SK-N-SH treated with all-trans-retinoic acid at 6 μM for 48 hours (cell line): ENCODE data around the gene C6orf132.

Experiments used
- ATAC-seq: fragments of 200-7000 bp; cut with Tn5 transposase; 3 replicates; pipeline ENCODE4 v1.9.1; 2020; ENCODE audit warnings: mild to moderate bottlenecking, moderate library complexity
- ARNTL ChIP-seq: fragments of 450-650 bp; formaldehyde crosslinking; IDR thresholded peaks from 2 replicates; pipeline ENCODE4 v1.5.0; 2020; ENCODE audit warnings: low read depth, mild to moderate bottlenecking, moderate library complexity, borderline replicate concordance
- BACH2 ChIP-seq: fragments of 250-450 bp; sonication (Bioruptor Pico); IDR thresholded peaks from 2 replicates; pipeline ENCODE4 v1.9.0; 2021; ENCODE audit warnings: mild to moderate bottlenecking, borderline replicate concordance
- CREB5 ChIP-seq: fragments of 250-450 bp; sonication (Bioruptor Pico); IDR thresholded peaks from 2 replicates; pipeline ENCODE4 v1.5.1; 2020; ENCODE audit warnings: low read depth, mild to moderate bottlenecking, moderate library complexity
- CSDC2 ChIP-seq: fragments of 250-450 bp; sonication (Bioruptor Pico); IDR thresholded peaks from 2 replicates; pipeline ENCODE4 v1.5.0; 2020; ENCODE audit warnings: mild to moderate bottlenecking, moderate library complexity
- CSRNP3 ChIP-seq: fragments of 250-450 bp; sonication (Bioruptor Pico); IDR thresholded peaks from 2 replicates; pipeline ENCODE4 v1.5.1; 2021; ENCODE audit warnings: mild to moderate bottlenecking, moderate library complexity
- ESRRG ChIP-seq: fragments of 250-450 bp; sonication (Bioruptor Pico); IDR thresholded peaks from 2 replicates; pipeline ENCODE4 v1.6.1; 2021; ENCODE audit warnings: mild to moderate bottlenecking
- GLIS3 ChIP-seq: fragments of 250-450 bp; sonication (Bioruptor Pico); IDR thresholded peaks from 2 replicates; pipeline ENCODE4 v1.5.0; 2020; ENCODE audit warnings: mild to moderate bottlenecking, moderate library complexity
- ISL1 ChIP-seq: fragments of 250-450 bp; sonication (Bioruptor Pico); IDR thresholded peaks from 2 replicates; pipeline ENCODE4 v2.1.2; 2022; ENCODE audit warnings: mild to moderate bottlenecking, moderate library complexity
- OSR1 ChIP-seq: fragments of 250-450 bp; sonication (Bioruptor Pico); IDR thresholded peaks from 2 replicates; pipeline ENCODE4 v1.8.0; 2022; ENCODE audit warnings: moderate library complexity, mild to moderate bottlenecking, inconsistent platforms
- PATZ1 ChIP-seq: fragments of 250-450 bp; sonication (Bioruptor Pico); IDR thresholded peaks from 2 replicates; pipeline ENCODE4 v1.8.0; 2020; ENCODE audit warnings: mild to moderate bottlenecking, moderate library complexity, borderline replicate concordance
- POU6F1 ChIP-seq: fragments of 250-450 bp; sonication (Bioruptor Pico); IDR thresholded peaks from 2 replicates; pipeline ENCODE4 v1.8.0; 2021; ENCODE audit warnings: low read depth, mild to moderate bottlenecking, moderate library complexity, borderline replicate concordance
- PPARA ChIP-seq: fragments of 250-450 bp; sonication (Bioruptor Pico); IDR thresholded peaks from 2 replicates; pipeline ENCODE4 v1.5.0; 2020; ENCODE audit warnings: mild to moderate bottlenecking, borderline replicate concordance
- RARB ChIP-seq: fragments of 250-450 bp; sonication (Bioruptor Pico); IDR thresholded peaks from 2 replicates; pipeline ENCODE4 v1.8.0; 2021; ENCODE audit warnings: mild to moderate bottlenecking, moderate library complexity
- SNAI2 ChIP-seq: fragments of 250-450 bp; sonication (Bioruptor Pico); IDR thresholded peaks from 2 replicates; pipeline ENCODE4 v1.5.0; 2020; ENCODE audit warnings: mild to moderate bottlenecking, moderate library complexity
- TCF4 ChIP-seq: fragments of 250-450 bp; sonication (Bioruptor Pico); IDR thresholded peaks from 2 replicates; pipeline ENCODE4 v1.8.0; 2021; ENCODE audit warnings: mild to moderate bottlenecking, moderate library complexity, borderline replicate concordance
- TOX ChIP-seq: fragments of 250-450 bp; sonication (Bioruptor Pico); IDR thresholded peaks from 2 replicates; pipeline ENCODE4 v1.8.0; 2021; ENCODE audit warnings: mild to moderate bottlenecking, moderate library complexity, borderline replicate concordance
- TSHZ2 ChIP-seq: fragments of 250-450 bp; sonication (Bioruptor Pico); IDR thresholded peaks from 2 replicates; pipeline ENCODE4 v1.5.0; 2020; ENCODE audit warnings: mild to moderate bottlenecking, moderate library complexity
- ZC3H10 ChIP-seq: fragments of 250-450 bp; sonication (Bioruptor Pico); IDR thresholded peaks from 2 replicates; pipeline ENCODE4 v1.5.1; 2021; ENCODE audit warnings: mild to moderate bottlenecking, moderate library complexity
- ZFP30 ChIP-seq: fragments of 450-650 bp; formaldehyde crosslinking; IDR thresholded peaks from 2 replicates; pipeline ENCODE4 v1.5.0; 2022; ENCODE audit warnings: mild to moderate bottlenecking, moderate library complexity
- ZNF565 ChIP-seq: fragments of 450-650 bp; formaldehyde crosslinking; conservative IDR thresholded peaks from 2 replicates; pipeline ENCODE4 v1.5.0; 2020; ENCODE audit warnings: low read depth, mild to moderate bottlenecking, moderate library complexity
- ZNF70 ChIP-seq: fragments of 450-650 bp; formaldehyde crosslinking; IDR thresholded peaks from 2 replicates; pipeline ENCODE4 v1.5.0; 2020; ENCODE audit warnings: mild to moderate bottlenecking, moderate library complexity
- ZNF8 ChIP-seq: fragments of 450-650 bp; formaldehyde crosslinking; IDR thresholded peaks from 2 replicates; pipeline ENCODE4 v1.5.0; 2020; ENCODE audit warnings: mild to moderate bottlenecking, moderate library complexity

C6orf132 gene

GRCh38 chr6:42166444-42167141 lies 24.2 kb upstream of the C6orf132 start:
- TF ChIP-seq OSR1 (no peak), ZNF565 (CRISPR knock-in tag) (no peak), ARNTL (CRISPR knock-in tag) (no peak), CSDC2 (no peak)
- peak; percentile 87 for ATAC-seq

GRCh38 chr6:42165016-42165415 lies 22.6 kb upstream of the C6orf132 start:
- TF ChIP-seq ZFP30 (CRISPR knock-in tag) (no peak), PPARA (CRISPR knock-in tag) (no peak)
- peak; percentile 52 for ATAC-seq

- TF ChIP-seq RARB (CRISPR knock-in tag) (no peak), PPARA (CRISPR knock-in tag) (no peak), OSR1 (no peak), BACH2 (CRISPR knock-in tag) (no peak), ISL1 (no peak), POU6F1 (CRISPR knock-in tag) (no peak), CSDC2 (no peak), ZFP30 (CRISPR knock-in tag) (no peak)
- ATAC-seq: peak; percentile 23; the same call in 2 of the 3 replicates
Observed at GRCh38 chr6:42163981-42164380, 21.6 kb upstream of the C6orf132 start.

GRCh38 chr6:42162812-42163211 lies 20.4 kb upstream of the C6orf132 start:
- TF ChIP-seq ZFP30 (CRISPR knock-in tag) (no peak), ZNF8 (CRISPR knock-in tag) (no peak), TOX (CRISPR knock-in tag) (no peak), TSHZ2 (CRISPR knock-in tag) (no peak), SNAI2 (CRISPR knock-in tag) (no peak), CSRNP3 (CRISPR knock-in tag) (no peak), ZNF565 (CRISPR knock-in tag) (no peak), PPARA (CRISPR knock-in tag) (no peak), ISL1 (no peak), GLIS3 (CRISPR knock-in tag) (no peak), CREB5 (no peak), ZNF70 (no peak), PATZ1 (no peak), OSR1 (no peak), POU6F1 (CRISPR knock-in tag) (no peak), TCF4 (CRISPR knock-in tag) (no peak), ZC3H10 (CRISPR knock-in tag) (no peak), ESRRG (no peak), ARNTL (CRISPR knock-in tag) (no peak)
- ATAC-seq: no peak
